GM19023 (cell line): ENCODE measurements around the gene OPTC.
"Not testable (repeated sequence)": the region's sequence is repeated elsewhere in the genome, so short reads cannot be mapped to it uniquely, and the experiment has no call there.

Experiments used
- ATAC-seq: cut with Tn5 transposase; IDR thresholded peaks from one replicate; pipeline ENCODE4 v1.9.1; 2021; ENCODE audit warnings: mild to moderate bottlenecking, moderate library complexity; ENCODE audit not compliant: unreplicated experiment

The OPTC gene

GRCh38 chr1:203513585-203514031 lies 19.7 kb downstream of the OPTC start:
- no peak for ATAC-seq

GRCh38 chr1:203516184-203516583 lies 22.2 kb downstream of the OPTC start:
- ATAC-seq = no peak

- no peak for ATAC-seq
Observed at GRCh38 chr1:203516906-203517305, 23.0 kb downstream of the OPTC start.

GRCh38 chr1:203517426-203518110 lies 23.6 kb downstream of the OPTC start:
- no peak for ATAC-seq

GRCh38 chr1:203518139-203518538 lies 24.2 kb downstream of the OPTC start:
- ATAC-seq = not testable (repeated sequence)

GRCh38 chr1:203518541-203518940 lies 24.6 kb downstream of the OPTC start:
- no peak for ATAC-seq

- no peak for ATAC-seq
Observed at GRCh38 chr1:203519053-203519840, 25.3 kb downstream of the OPTC start.

- ATAC-seq = no peak
Observed at GRCh38 chr1:203519896-203520295, 25.9 kb downstream of the OPTC start.

GRCh38 chr1:203520315-203520714 lies 26.4 kb downstream of the OPTC start:
- ATAC-seq = no peak

- no peak for ATAC-seq
Observed at GRCh38 chr1:203521074-203521794, 27.3 kb downstream of the OPTC start.

GRCh38 chr1:203521812-203522211 lies 27.9 kb downstream of the OPTC start:
- no peak for ATAC-seq

GRCh38 chr1:203522237-203522636 lies 28.3 kb downstream of the OPTC start:
- ATAC-seq = no peak

GRCh38 chr1:203523667-203524066 lies 29.7 kb downstream of the OPTC start:
- no peak for ATAC-seq

GRCh38 chr1:203524152-203524551 lies 30.2 kb downstream of the OPTC start:
- ATAC-seq = no peak

GRCh38 chr1:203524824-203525223 lies 30.9 kb downstream of the OPTC start:
- no peak for ATAC-seq

GRCh38 chr1:203525685-203526084 lies 31.7 kb downstream of the OPTC start:
- no peak for ATAC-seq

- no peak for ATAC-seq
Observed at GRCh38 chr1:203526130-203526529, 32.2 kb downstream of the OPTC start.

- ATAC-seq = no peak
Observed at GRCh38 chr1:203526572-203526971, 32.6 kb downstream of the OPTC start.

- no peak for ATAC-seq
Observed at GRCh38 chr1:203527013-203527412, 33.1 kb downstream of the OPTC start.

- ATAC-seq = no peak
Observed at GRCh38 chr1:203528063-203528462, 34.1 kb downstream of the OPTC start.

GRCh38 chr1:203528976-203529835 lies 35.3 kb downstream of the OPTC start:
- no peak for ATAC-seq
